Cortex of kidney (tissue), 1 donor: Measurements from ENCODE around the gene CDX2.

Experiments
- DNase-seq: peaks from one replicate; lab custom pipeline; 2025; lab: John Stamatoyannopoulos, UW

The CDX2 gene

GRCh38 chr13:27917121-27917947 is 51.8 kb downstream of the CDX2 start:
- DNase-seq: no peak

- no peak for DNase-seq
Measured at GRCh38 chr13:27915301-27916207, 53.6 kb downstream of the CDX2 start.

GRCh38 chr13:27913160-27913559 is 56.0 kb downstream of the CDX2 start:
- DNase-seq: no peak

GRCh38 chr13:27911521-27911920 is 57.6 kb downstream of the CDX2 start:
- DNase-seq: no peak
